Measurements from ENCODE around the gene TSNAXIP1. TPM values are rescaled to one million over a fixed set of nuclear protein-coding genes. Genes with fewer than 3 reads are reported as not detected.

The TSNAXIP1 gene
- total and polyA plus RNA-seq, 9 of the 15 experiments (the other 6 are each of a cell fraction or from before 2014, with no cell fraction given) = 0.03 to 0.24 (median 0.11) TPM; not detected in 4

DNA sequence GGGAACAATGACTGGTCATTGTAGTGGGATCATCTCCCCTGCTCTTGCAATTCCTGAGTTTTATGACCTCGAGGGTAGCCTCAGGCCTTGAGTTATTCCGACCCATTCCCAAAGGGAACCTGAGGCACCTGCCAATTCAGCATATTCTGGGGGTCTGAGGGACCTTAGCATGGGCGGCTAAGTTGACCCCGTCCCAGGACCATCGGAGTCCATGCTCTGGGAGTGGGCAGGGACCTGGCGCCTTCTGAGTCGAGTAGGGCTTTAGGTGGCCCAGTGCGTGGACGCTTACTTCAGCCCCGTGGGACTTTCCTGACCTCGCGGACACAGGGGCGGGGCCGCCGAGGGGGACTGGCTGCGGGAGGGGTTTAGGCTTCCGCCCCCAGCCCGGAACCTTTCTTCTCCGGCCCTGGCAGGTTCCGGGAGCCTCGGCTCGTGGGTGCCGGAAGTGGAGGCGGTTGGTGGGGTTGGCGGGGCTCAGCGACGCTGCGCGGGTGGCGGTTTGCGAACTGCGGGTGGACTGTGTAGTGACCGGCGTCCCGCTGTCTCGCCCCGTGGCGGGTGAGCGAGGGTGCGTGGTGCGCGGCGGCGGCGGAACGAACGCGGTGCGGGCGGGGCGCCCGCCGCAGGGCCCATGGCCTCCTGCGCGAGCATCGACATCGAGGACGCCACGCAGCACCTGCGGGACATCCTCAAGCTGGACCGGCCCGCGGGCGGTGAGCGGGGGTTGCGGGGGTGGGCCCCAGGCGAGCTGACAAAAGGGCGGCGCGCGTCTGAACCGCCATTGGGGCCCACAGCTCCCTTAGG lies 66.1 kb downstream of the TSNAXIP1 start, which contains the start of gene EDC4 (continued):
- TF ChIP-seq, protein P1, sequence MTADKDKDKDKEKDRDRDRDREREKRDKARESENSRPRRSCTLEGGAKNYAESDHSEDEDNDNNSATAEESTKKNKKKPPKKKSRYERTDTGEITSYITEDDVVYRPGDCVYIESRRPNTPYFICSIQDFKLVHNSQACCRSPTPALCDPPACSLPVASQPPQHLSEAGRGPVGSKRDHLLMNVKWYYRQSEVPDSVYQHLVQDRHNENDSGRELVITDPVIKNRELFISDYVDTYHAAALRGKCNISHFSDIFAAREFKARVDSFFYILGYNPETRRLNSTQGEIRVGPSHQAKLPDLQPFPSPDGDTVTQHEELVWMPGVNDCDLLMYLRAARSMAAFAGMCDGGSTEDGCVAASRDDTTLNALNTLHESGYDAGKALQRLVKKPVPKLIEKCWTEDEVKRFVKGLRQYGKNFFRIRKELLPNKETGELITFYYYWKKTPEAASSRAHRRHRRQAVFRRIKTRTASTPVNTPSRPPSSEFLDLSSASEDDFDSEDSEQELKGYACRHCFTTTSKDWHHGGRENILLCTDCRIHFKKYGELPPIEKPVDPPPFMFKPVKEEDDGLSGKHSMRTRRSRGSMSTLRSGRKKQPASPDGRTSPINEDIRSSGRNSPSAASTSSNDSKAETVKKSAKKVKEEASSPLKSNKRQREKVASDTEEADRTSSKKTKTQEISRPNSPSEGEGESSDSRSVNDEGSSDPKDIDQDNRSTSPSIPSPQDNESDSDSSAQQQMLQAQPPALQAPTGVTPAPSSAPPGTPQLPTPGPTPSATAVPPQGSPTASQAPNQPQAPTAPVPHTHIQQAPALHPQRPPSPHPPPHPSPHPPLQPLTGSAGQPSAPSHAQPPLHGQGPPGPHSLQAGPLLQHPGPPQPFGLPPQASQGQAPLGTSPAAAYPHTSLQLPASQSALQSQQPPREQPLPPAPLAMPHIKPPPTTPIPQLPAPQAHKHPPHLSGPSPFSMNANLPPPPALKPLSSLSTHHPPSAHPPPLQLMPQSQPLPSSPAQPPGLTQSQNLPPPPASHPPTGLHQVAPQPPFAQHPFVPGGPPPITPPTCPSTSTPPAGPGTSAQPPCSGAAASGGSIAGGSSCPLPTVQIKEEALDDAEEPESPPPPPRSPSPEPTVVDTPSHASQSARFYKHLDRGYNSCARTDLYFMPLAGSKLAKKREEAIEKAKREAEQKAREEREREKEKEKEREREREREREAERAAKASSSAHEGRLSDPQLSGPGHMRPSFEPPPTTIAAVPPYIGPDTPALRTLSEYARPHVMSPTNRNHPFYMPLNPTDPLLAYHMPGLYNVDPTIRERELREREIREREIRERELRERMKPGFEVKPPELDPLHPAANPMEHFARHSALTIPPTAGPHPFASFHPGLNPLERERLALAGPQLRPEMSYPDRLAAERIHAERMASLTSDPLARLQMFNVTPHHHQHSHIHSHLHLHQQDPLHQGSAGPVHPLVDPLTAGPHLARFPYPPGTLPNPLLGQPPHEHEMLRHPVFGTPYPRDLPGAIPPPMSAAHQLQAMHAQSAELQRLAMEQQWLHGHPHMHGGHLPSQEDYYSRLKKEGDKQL (CRISPR knock-in tag; IDR thresholded peaks at IDR 0.05; ENCODE audit: borderline replicate concordance) = no peak; the same call in 1 of the 2 replicates
- TF ChIP-seq, protein P2, sequence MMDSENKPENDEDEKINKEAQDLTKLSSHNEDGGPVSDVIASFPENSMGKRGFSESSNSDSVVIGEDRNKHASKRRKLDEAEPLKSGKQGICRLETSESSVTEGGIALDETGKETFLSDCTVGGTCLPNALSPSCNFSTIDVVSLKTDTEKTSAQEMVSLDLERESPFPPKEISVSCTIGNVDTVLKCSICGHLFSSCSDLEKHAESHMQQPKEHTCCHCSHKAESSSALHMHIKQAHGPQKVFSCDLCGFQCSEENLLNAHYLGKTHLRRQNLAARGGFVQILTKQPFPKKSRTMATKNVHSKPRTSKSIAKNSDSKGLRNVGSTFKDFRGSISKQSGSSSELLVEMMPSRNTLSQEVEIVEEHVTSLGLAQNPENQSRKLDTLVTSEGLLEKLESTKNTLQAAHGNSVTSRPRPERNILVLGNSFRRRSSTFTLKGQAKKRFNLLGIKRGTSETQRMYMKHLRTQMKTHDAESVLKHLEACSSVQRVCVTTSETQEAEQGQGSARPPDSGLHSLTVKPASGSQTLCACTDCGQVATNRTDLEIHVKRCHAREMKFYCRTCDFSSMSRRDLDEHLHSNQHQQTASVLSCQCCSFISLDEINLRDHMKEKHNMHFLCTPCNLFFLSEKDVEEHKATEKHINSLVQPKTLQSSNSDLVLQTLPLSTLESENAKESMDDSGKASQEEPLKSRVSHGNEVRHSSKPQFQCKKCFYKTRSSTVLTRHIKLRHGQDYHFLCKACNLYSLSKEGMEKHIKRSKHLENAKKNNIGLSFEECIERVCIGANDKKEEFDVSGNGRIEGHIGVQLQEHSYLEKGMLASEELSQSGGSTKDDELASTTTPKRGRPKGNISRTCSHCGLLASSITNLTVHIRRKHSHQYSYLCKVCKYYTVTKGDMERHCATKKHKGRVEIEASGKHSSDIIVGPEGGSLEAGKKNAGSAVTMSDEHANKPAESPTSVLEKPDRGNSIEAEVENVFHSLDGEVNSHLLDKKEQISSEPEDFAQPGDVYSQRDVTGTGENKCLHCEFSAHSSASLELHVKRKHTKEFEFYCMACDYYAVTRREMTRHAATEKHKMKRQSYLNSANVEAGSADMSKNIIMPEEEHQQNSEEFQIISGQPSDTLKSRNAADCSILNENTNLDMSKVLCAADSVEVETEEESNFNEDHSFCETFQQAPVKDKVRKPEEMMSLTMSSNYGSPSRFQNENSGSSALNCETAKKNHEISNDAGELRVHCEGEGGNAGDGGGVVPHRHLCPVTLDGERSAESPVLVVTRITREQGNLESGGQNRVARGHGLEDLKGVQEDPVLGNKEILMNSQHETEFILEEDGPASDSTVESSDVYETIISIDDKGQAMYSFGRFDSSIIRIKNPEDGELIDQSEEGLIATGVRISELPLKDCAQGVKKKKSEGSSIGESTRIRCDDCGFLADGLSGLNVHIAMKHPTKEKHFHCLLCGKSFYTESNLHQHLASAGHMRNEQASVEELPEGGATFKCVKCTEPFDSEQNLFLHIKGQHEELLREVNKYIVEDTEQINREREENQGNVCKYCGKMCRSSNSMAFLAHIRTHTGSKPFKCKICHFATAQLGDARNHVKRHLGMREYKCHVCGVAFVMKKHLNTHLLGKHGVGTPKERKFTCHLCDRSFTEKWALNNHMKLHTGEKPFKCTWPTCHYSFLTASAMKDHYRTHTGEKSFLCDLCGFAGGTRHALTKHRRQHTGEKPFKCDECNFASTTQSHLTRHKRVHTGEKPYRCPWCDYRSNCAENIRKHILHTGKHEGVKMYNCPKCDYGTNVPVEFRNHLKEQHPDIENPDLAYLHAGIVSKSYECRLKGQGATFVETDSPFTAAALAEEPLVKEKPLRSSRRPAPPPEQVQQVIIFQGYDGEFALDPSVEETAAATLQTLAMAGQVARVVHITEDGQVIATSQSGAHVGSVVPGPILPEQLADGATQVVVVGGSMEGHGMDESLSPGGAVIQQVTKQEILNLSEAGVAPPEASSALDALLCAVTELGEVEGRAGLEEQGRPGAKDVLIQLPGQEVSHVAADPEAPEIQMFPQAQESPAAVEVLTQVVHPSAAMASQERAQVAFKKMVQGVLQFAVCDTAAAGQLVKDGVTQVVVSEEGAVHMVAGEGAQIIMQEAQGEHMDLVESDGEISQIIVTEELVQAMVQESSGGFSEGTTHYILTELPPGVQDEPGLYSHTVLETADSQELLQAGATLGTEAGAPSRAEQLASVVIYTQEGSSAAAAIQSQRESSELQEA (IDR thresholded peaks at IDR 0.05; ENCODE audit: low read depth) = no peak
- TF ChIP-seq, protein P3, sequence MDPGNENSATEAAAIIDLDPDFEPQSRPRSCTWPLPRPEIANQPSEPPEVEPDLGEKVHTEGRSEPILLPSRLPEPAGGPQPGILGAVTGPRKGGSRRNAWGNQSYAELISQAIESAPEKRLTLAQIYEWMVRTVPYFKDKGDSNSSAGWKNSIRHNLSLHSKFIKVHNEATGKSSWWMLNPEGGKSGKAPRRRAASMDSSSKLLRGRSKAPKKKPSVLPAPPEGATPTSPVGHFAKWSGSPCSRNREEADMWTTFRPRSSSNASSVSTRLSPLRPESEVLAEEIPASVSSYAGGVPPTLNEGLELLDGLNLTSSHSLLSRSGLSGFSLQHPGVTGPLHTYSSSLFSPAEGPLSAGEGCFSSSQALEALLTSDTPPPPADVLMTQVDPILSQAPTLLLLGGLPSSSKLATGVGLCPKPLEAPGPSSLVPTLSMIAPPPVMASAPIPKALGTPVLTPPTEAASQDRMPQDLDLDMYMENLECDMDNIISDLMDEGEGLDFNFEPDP (CRISPR knock-in tag; IDR thresholded peaks at IDR 0.05) = no peak
- TF ChIP-seq TEAD2 (tag; IDR thresholded peaks at IDR 0.05) (no peak), KAT8 (IDR thresholded peaks at IDR 0.05; ENCODE audit: low read depth) (no peak), POLR2A (conservative IDR thresholded peaks at IDR 0.05) (peak; percentile 84), CEBPB (tag; IDR thresholded peaks at IDR 0.05) (no peak), ZNF696 (CRISPR knock-in tag; conservative IDR thresholded peaks at IDR 0.05) (no peak), TGIF2 (CRISPR knock-in tag; IDR thresholded peaks at IDR 0.05) (peak; percentile 43; the same call in 1 of the 2 replicates), TAF9B (IDR thresholded peaks at IDR 0.05; ENCODE audit: partially characterized antibody) (no peak)
- TF ChIP-seq, protein P4, sequence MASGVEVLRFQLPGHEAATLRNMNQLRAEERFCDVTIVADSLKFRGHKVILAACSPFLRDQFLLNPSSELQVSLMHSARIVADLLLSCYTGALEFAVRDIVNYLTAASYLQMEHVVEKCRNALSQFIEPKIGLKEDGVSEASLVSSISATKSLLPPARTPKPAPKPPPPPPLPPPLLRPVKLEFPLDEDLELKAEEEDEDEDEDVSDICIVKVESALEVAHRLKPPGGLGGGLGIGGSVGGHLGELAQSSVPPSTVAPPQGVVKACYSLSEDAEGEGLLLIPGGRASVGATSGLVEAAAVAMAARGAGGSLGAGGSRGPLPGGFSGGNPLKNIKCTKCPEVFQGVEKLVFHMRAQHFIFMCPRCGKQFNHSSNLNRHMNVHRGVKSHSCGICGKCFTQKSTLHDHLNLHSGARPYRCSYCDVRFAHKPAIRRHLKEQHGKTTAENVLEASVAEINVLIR (CRISPR knock-in tag; IDR thresholded peaks at IDR 0.05) = no peak

Data from K562 (cell line).